Non-pigmented ciliary epithelial cell (primary cell): ENCODE data around the gene RBSN.
A peak's percentile ranks its signal among the peaks of the same experiment; 100 is the strongest.

ENCODE experiments used
- DNase-seq: peaks from one replicate; pipeline ENCODE4 v3.0.0-alpha.2; 2010; ENCODE audit warnings: low read depth

Gene RBSN

GRCh38 chr3:15099364-15100098 is 583 bp upstream of the RBSN start:
- DNase-seq, result no peak

- DNase-seq, result no peak
Measured at GRCh38 chr3:15097891-15098290, 1.1 kb downstream of the RBSN start.

DNA sequence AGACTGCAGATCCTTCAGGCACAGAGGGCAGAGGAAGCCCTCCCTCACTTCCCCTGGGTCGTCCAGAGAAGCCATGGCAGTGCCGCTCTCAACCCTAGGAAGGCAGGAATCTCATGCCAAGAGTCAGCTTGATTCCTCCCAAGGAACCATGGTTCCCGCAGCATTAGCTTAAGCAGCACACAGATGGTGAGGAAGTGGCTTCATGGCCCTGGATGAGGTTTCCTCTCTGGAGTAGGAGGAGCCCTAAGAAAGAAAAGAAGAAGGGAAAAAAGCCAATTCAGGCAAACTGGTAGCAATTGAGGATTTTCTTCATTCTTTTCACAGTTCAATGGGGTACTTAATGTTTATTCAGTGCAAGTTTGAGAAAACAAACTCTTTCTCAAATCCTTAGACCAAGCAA is 2.9 kb downstream of the RBSN start:
- no peak for DNase-seq

GRCh38 chr3:15094187-15094875 is 4.6 kb downstream of the RBSN start:
- DNase-seq, result no peak

- DNase-seq, result no peak
Measured at GRCh38 chr3:15092686-15093085, 6.3 kb downstream of the RBSN start.

GRCh38 chr3:15091575-15091974 is 7.4 kb downstream of the RBSN start:
- no peak for DNase-seq

DNA sequence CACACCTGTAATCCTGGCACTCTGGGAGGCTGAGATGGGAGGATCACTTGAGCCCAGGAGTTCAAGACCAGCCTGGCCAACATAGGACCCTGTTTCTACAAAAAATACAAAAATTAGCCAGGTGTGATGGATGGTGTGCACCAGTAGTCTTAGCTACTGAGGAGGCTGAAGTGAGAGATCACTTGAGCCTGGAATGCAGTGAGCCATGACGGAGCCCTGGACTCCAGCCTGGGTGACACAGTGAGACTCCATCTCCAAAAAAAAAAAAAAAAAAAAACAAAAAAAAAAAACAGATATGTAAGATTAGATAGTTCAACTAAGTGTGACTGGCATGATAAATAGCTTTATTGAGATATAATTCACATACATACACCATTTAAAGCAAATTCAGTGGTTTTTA is 9.7 kb downstream of the RBSN start:
- no peak for DNase-seq

- no peak for DNase-seq
Measured at GRCh38 chr3:15086699-15087098, 12.2 kb downstream of the RBSN start.

DNA sequence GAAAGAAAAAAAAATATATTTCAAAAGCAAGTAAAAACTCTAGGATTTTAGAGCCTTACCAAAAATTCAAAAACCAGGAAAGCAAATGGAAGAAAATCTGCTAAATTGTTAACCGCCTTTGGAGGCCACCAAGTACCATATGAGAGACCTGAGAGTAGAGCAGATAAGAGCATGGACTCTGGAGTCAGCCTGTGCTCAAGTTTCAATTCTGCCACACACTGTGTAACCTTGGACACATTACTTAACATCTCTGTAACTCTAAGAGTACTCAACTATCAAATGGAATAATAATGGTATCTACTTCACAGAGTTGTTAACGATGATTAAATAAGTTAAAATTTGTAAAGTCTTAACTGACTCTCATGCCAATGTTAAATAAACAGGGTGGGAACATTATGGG is 12.7 kb downstream of the RBSN start:
- no peak for DNase-seq

DNA sequence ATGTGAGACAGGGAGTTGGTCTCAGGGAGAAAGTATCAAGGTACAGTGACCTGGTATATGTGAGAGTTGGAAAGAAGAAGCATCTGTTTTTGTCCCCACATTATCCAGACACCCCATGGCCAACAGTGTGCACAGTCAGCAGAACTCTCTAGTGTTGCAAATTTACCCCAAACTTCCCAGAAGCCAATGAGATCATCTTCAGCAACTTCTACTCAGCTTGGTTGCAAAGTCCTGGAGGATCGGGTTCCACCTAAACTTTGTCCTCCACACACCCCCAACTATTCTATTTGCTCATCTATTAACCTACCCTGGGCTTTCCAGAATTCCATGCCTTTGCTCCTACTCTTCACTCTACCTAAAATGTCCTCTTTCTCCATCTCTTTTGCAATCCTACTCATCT is 15.7 kb downstream of the RBSN start:
- DNase-seq, result no peak

DNA sequence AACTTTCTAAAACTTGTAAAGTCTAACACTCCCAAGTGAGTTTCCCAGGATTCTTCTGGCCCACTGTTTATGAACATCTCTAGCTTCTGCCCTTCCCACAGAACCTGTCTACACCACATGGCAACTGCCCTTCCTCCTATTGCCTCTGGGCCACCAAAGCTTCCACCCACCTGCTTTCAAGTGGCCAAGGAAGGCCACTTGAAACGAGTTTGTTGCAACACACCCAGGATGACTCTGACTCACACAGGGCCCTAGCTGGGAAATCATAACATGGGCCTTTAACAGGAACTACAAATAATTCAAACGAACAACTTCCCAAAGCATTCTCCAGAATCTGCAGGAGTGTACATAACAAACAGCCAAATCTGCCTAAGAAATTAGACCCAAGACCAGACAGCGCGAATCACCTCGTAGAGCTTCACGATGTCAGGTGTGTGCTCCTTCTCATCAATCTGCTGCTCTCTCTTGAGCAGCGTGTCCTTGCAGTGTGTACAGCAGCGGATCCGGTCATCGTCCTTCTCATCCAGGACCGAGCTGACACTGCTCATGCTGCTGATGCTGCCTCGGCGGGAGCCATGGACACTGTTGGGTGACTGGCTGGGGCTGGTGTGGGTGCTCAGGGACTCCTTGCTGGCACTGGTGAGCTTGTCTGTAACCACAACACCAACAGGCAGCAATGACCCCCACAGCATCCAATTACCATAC is 16.8 kb downstream of the RBSN start:
- DNase-seq, result no peak

DNA sequence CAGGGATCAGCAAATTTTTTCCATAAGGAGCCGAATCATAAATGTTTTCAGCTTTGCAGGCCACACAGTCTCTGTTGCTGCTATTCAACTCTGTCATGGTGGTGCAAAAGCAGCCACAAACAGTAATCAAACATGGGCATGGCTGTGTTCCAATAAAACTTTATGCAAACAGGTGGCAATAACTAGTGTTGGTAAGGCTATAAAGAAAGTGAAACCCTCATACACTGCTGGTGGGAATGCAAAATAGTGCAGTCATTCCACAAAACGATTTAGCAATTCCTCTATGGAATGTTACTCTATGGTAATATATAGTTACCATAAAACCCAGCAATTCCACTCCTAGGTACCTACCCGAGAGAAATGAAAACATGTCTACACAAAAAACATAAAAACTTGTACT is 19.9 kb downstream of the RBSN start:
- DNase-seq, result no peak

DNA sequence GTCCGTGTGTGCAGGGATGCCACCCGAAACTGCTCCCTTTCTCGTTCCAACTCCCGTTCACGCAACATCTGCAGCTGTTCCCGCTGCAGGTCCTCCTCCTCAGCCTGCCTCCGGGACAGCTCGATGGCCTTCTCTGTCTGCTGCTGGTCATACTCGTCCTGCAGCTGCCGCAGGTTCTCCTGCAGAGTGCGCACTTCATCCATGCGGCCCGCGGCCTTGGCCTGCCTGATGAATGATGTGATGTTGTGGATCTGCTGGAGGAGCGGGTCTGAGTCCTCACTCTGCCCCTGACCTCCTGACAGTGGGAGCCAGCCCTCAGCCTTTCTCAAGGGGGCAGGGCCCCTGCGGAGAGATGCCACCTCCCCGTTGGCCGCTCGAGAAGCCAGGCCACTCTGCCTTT is 24.4 kb downstream of the RBSN start:
- no peak for DNase-seq

GRCh38 chr3:15071699-15072098 is 27.2 kb downstream of the RBSN start:
- DNase-seq, result no peak

GRCh38 chr3:15069441-15069840 is 29.5 kb downstream of the RBSN start:
- DNase-seq, result no peak

GRCh38 chr3:15066467-15066866 is 32.5 kb downstream of the RBSN start:
- DNase-seq, result no peak

GRCh38 chr3:15065550-15066007 is 33.4 kb downstream of the RBSN start:
- DNase-seq, result no peak

GRCh38 chr3:15064835-15065549 is 34.0 kb downstream of the RBSN start, which contains the start of gene MRPS25:
Gene MRPS25 (minus strand): TSS chr3:15065315. CDS start chr3:15065194, 121 bp downstream.
- DNase-seq, result peak; percentile 81

- no peak for DNase-seq
Measured at GRCh38 chr3:15064299-15064834, 34.6 kb downstream of the RBSN start.

DNA sequence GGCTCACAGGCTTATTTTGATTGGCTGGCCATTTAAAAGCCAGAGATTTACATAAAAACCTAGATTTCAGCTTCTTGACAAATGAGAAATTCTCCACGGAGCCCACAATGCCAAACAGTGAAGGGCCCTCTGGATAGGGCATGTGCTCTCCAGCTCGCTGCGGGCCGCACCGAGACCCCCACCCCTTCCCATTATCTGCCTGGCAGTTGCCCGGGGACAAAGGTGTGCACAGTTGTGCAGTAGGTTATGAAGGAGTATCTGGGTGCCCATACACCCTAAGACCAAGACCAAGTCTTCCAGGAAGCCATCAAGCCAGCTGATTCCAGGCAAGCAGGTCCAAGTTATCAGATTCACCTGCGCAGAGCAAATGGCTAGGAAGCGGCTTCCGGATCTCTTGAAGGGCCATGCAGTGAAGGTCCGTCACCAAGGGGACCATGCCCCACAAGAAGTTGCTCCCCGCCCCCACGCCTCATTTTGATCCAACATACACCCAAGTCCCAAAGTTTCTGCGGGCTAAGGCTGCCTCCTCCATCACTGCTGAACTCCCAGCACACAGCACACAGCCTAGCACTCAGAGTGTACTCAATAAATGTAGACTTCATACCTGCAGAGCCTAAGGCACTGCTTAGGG is 35.2 kb downstream of the RBSN start:
- no peak for DNase-seq

DNA sequence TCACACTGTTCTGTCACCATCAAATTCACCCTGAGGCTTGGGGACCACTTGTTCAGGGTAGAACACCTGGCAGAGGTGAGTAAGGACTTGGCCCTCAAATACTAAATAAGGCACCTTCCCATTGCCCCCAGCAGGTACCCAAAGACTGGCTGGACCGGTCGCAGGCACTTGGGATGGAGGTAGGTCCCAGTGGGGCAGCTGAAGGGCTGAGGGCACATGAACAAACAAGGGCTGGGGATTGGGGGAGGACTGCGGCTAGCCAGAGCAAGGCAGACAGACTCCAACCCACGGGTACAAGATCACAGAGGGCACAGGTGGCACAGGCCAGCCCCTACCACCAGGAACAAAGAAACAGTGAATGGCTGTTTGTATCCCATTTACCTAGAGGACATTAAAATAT is 35.7 kb downstream of the RBSN start:
- no peak for DNase-seq

DNA sequence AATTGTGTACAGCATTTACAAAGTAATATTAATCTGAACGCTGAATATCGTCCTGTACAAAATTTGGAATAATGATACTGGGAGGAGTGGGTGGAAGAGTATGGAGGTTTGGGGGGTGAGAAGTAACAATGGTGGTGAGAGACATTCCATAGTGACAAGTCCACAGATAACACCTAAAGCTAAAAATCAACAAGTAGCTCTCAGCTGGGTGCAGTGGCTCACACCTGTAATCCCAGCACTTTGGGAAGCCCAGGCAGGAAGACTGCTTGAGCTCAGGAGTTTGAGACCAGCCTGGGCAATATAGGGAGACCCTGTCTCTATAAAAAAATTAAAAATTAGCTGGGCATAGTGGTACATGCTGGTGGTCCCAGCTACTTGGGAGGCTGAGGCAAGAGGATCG is 38.9 kb downstream of the RBSN start:
- no peak for DNase-seq
